22Rv1 (cell line): Measurements from ENCODE around the gene DUS4L.

Source experiments
- ZFX ChIP-seq: fragments of 450-650 bp; IDR thresholded peaks from 2 replicates; pipeline ENCODE4 v1.6.1; 2017; ENCODE audit warnings: antibody characterized with exemption, borderline replicate concordance
- TF ChIP-seq, protein P1 (sequence below): fragments of 450-650 bp; IDR thresholded peaks from 2 replicates; pipeline ENCODE4 v1.5.1; 2017; ENCODE audit warnings: mild to moderate bottlenecking

DNA sequence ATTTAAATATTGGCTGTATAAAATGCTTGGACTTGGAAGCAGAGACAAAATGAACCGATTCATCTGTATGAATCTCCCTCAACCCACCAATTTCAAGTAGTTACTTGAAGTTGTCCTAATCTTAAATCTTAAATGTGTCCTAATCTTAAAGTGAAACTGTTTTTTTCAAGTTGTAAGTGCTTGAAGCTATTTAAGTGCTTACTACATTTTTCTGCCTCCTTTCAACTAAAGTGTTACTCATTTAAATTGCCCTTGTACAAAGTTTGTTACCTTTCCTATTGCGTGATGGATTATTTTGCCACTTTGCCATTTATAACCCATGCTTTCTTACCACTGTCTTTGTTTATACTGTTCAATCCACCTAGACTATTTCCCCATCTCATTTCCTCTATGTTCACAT, 19.1 kb downstream of the DUS4L start:
- TF ChIP-seq, protein P1, sequence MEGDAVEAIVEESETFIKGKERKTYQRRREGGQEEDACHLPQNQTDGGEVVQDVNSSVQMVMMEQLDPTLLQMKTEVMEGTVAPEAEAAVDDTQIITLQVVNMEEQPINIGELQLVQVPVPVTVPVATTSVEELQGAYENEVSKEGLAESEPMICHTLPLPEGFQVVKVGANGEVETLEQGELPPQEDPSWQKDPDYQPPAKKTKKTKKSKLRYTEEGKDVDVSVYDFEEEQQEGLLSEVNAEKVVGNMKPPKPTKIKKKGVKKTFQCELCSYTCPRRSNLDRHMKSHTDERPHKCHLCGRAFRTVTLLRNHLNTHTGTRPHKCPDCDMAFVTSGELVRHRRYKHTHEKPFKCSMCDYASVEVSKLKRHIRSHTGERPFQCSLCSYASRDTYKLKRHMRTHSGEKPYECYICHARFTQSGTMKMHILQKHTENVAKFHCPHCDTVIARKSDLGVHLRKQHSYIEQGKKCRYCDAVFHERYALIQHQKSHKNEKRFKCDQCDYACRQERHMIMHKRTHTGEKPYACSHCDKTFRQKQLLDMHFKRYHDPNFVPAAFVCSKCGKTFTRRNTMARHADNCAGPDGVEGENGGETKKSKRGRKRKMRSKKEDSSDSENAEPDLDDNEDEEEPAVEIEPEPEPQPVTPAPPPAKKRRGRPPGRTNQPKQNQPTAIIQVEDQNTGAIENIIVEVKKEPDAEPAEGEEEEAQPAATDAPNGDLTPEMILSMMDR = no peak
- no peak for TF ChIP-seq ZFX
